Measurements from ENCODE around the gene DUSP10.

Gene DUSP10

GRCh38 chr1:221706876-221707582 is 34.9 kb downstream of the DUSP10 start:
- DNase-seq: no peak
- TF ChIP-seq, protein P1, sequence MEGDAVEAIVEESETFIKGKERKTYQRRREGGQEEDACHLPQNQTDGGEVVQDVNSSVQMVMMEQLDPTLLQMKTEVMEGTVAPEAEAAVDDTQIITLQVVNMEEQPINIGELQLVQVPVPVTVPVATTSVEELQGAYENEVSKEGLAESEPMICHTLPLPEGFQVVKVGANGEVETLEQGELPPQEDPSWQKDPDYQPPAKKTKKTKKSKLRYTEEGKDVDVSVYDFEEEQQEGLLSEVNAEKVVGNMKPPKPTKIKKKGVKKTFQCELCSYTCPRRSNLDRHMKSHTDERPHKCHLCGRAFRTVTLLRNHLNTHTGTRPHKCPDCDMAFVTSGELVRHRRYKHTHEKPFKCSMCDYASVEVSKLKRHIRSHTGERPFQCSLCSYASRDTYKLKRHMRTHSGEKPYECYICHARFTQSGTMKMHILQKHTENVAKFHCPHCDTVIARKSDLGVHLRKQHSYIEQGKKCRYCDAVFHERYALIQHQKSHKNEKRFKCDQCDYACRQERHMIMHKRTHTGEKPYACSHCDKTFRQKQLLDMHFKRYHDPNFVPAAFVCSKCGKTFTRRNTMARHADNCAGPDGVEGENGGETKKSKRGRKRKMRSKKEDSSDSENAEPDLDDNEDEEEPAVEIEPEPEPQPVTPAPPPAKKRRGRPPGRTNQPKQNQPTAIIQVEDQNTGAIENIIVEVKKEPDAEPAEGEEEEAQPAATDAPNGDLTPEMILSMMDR (IDR thresholded peaks at IDR 0.05; ENCODE audit: low read depth, low read length): no peak
- Histone ChIP-seq H3K9me3 (ENCODE audit: severe bottlenecking) (no peaks in the 10 kb centered on the region), H3K27me3 (ENCODE audit: insufficient read depth, low read depth, severe bottlenecking) (no peaks in the 10 kb centered on the region), H3K4me3 (ENCODE audit: low read depth, low read length) (no peak overlapping the region), H3K36me3 (no peaks in the 10 kb centered on the region), H3K27ac (no peak overlapping the region)

GRCh38 chr1:221706191-221706590 is 35.7 kb downstream of the DUSP10 start:
- DNase-seq: no peak
- Histone ChIP-seq H3K27me3 (ENCODE audit: insufficient read depth, low read depth, severe bottlenecking) (no peaks in the 10 kb centered on the region), H3K4me3 (ENCODE audit: low read depth, low read length) (no peak overlapping the region), H3K9me3 (ENCODE audit: severe bottlenecking) (no peaks in the 10 kb centered on the region), H3K27ac (no peak overlapping the region), H3K36me3 (no peaks in the 10 kb centered on the region)
- TF ChIP-seq, protein P1 (IDR thresholded peaks at IDR 0.05; ENCODE audit: low read depth, low read length): no peak

GRCh38 chr1:221704306-221704705 is 37.6 kb downstream of the DUSP10 start:
- no peak overlapping the region for H3K4me3 ChIP-seq (ENCODE audit: low read depth, low read length)
- no peaks in the 10 kb centered on the region for H3K9me3 ChIP-seq (ENCODE audit: severe bottlenecking)
- no peak overlapping the region for H3K27ac ChIP-seq
- H3K36me3 ChIP-seq: no peaks in the 10 kb centered on the region
- DNase-seq: no peak
- H3K27me3 ChIP-seq (ENCODE audit: insufficient read depth, low read depth, severe bottlenecking): no peaks in the 10 kb centered on the region
- TF ChIP-seq, protein P1 (IDR thresholded peaks at IDR 0.05; ENCODE audit: low read depth, low read length): no peak

DNA sequence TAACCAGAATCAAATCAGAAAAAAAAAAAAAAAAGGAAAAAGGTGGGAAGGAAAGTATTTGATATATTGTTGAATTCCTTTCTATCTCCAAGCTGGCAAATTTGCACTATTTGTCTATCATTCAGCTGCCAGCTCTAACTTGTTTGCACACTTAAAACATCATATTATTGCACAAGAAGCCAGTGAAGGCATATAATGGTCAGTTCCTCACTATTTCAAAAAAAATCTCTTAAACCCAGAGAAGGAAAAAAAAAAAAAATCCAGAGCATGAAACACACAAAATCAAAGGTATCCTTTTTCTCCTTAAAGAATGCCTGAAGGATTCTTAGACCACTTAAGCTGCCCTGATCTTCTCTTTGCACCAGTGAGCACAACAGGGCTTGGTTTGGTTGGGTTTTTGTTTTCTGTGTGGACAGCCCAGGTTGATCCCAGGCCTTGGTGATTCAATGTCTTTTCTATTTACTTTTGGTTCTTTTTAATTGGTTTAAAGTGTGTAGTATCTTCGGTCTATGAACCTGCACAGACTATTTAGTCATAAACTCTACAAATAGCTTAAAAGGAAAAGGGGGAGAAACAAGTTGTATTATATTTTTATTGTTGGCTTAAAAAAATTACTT is 40.2 kb downstream of the DUSP10 start:
- DNase-seq: no peak
- Histone ChIP-seq H3K4me3 (ENCODE audit: low read depth, low read length) (no peak overlapping the region), H3K27me3 (ENCODE audit: insufficient read depth, low read depth, severe bottlenecking) (no peaks in the 10 kb centered on the region), H3K9me3 (ENCODE audit: severe bottlenecking) (no peaks in the 10 kb centered on the region), H3K36me3 (no peaks in the 10 kb centered on the region), H3K27ac (no peak overlapping the region)
- TF ChIP-seq, protein P1 (IDR thresholded peaks at IDR 0.05; ENCODE audit: low read depth, low read length): no peak

DNA sequence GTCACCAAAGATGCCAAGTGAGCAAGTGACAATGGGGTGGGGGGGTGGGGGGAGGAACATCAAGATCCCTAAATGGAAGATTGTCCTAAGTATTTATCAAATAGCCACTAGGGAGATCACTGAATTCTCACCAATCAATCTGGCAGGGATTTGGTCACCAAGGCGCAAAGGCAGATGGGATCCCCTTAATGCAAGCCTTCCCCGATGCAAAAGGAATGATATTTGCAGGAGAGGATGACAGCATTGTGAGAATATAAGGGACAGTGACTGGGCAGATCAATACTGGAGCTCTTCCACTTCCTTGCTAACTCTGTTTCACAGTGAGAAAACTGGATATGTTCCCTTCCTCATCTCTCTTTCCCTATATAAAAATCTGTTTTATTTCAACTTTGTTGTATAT is 40.9 kb downstream of the DUSP10 start:
- no peak for DNase-seq
- no peaks in the 10 kb centered on the region for H3K27me3 ChIP-seq (ENCODE audit: insufficient read depth, low read depth, severe bottlenecking)
- no peak overlapping the region for H3K4me3 ChIP-seq (ENCODE audit: low read depth, low read length)
- H3K27ac ChIP-seq: no peak overlapping the region
- no peaks in the 10 kb centered on the region for H3K9me3 ChIP-seq (ENCODE audit: severe bottlenecking)
- TF ChIP-seq, protein P1 (IDR thresholded peaks at IDR 0.05; ENCODE audit: low read depth, low read length): no peak
- no peaks in the 10 kb centered on the region for H3K36me3 ChIP-seq
